LNCAP (cell line): ENCODE measurements around the gene INPP5E.

ENCODE experiments used
- TF ChIP-seq, protein P1 (sequence below): fragments of 450-650 bp; IDR thresholded peaks from 2 replicates; pipeline ENCODE4 v1.5.1; 2017; ENCODE audit warnings: mild to moderate bottlenecking

INPP5E gene

DNA sequence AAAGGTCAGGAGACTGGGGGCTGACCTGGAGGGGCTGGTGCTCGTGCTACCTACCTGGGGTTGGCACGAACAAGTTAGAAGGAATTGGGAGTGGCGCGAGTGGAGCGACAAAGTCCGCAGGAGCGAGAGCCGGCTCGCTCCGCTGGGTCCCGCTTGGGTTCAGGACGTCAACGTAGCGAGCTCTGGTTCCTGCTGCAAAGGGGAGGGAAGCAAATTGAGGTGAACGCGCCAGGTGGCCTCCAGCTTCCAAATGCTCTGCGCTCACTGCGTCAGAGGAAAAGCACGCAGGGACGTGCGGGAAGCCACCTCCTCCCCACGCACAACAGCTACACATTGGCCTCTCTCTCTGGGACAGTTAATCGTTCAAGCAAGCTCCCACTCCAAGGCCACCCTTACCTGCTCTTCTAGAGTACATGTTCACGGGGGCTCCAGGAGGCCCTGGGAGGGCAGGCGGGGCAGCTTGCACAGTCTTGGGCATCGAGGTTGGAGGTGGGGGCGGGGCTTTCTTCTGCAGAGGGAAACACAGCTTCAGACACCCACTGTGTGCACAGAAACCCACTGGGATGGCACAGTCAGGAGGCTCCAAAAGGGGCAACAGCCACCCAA lies 7.6 kb upstream of the INPP5E start:
- TF ChIP-seq, protein P1, sequence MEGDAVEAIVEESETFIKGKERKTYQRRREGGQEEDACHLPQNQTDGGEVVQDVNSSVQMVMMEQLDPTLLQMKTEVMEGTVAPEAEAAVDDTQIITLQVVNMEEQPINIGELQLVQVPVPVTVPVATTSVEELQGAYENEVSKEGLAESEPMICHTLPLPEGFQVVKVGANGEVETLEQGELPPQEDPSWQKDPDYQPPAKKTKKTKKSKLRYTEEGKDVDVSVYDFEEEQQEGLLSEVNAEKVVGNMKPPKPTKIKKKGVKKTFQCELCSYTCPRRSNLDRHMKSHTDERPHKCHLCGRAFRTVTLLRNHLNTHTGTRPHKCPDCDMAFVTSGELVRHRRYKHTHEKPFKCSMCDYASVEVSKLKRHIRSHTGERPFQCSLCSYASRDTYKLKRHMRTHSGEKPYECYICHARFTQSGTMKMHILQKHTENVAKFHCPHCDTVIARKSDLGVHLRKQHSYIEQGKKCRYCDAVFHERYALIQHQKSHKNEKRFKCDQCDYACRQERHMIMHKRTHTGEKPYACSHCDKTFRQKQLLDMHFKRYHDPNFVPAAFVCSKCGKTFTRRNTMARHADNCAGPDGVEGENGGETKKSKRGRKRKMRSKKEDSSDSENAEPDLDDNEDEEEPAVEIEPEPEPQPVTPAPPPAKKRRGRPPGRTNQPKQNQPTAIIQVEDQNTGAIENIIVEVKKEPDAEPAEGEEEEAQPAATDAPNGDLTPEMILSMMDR, result no peak

DNA sequence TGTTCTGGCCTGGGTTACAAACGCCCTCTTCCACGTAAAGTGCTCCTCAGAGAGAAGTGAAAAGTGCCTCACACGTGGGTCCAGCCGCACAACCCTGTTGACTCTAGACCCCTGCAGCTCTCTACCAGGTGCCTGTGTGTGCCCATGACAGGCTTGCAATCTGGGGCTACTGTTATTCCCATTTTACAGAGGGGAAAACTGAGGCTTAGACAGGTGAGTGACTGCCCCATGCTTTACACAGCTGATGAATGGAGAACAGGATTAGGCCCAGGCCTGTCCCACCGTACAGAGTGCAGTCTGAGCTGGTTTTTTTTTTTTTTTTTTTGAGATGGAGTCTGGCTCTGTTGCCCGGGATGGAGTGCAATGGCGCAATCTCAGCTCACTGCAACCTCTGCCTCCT lies 6.2 kb upstream of the INPP5E start:
- TF ChIP-seq, protein P1, result no peak

- TF ChIP-seq, protein P1, result no peak
Measured at GRCh38 chr9:136444102-136444501, 4.5 kb upstream of the INPP5E start.

GRCh38 chr9:136443687-136444086 lies 4.0 kb upstream of the INPP5E start:
- TF ChIP-seq, protein P1, result no peak

DNA sequence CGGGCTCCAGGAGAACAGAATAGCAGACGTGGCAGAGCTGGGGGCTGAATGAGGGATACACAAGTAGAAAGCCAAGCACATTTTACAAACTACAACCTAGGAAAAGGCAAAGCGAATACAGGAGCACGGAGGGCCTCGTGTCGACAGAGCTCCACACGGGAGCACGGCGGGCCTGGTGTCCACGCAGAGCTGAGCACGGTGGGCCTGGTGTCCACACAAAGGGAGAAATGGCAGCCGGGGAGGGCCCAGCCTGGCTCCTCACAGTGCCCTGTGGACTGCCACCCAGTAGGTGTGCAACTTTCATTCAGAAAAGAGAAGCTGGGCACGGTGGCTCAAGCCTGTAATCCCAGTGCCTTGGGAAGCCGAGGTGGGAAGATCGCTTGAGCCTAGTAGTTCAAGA lies 3.4 kb upstream of the INPP5E start:
- TF ChIP-seq, protein P1, result no peak

DNA sequence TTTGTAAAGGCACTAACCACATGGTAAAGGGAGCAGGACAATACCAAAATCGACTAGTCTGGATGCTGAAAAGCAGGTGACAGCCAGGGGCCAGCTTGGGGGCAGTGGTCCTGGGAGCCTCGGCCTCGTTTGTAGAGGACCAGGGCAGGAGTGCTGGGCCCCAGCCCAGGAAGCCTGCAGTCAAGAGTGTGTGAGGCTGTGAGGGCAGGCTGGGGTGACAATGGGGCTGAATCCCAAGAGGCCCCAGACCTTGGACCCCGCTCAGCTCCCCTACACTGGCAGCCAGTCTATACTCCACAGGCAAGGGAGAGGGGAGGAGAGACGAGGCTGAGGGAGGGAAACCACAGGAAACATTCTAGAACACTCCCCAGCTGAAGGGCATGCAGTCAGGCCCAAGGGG lies 2.6 kb upstream of the INPP5E start:
- TF ChIP-seq, protein P1, result no peak

DNA sequence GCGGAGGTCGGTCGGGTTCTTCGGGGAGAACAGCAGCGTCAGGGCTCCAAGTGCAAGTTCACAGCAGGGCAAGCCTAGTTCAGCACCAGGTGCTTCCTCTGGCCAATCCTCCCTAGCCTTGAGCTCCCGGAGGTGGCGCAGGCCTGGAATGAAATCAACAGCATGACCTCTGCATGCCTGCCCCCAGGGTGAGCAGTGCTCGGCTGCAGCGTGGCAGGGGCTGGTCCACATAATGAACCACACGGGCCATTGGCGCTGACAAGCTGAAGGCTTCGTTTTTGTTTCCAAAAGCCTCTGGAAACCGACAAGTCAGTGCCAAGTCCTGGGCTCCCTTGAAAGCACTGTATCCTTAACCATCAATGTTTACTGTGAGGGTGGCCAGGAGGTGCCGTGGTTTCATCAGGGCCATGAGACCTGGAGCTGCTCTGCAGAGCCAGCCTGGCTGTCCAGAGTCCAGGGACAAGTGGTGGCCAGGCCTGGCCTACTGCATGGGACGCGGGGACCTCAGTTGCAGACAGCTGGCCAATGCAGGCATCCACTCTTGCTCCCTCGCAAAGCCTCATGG lies 2.1 kb upstream of the INPP5E start:
- TF ChIP-seq, protein P1, result no peak
